ENCODE measurements around the gene FABP3.

DNA sequence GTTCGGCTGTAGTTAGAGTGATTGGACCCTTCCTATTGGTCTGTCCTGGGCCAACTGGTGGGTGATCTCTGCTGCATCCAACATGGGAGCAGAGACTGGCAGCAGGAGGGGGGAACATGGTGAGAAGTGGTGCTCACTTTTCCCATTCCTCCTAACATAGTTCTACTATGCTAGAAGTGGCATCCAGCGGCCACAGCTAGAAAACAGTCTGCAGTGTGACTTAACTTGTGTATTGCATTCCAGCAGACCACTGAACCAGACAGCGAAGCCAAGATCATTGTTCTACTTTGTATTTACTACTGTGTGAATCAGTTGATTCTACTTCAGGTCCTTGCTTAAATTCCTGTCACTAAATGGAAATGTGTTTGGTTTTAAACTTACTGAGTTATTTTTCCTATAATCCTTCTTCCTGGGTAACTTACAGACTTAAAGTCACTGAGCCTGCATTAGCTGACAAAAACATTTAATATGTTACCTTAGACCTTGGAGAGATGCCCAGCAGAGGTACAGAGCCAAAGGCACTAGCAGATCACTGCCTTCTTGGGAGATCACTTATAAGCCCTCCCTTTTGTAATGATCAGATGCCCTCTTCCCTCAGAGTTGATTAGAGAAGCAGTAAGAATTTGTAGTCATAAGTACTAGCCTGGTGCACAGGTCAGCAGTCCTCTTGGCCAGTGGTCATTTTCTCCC is 8.2 kb downstream of the FABP3 start:
- TF ChIP-seq GATA2 (IDR thresholded peaks at IDR 0.05; ENCODE audit: low read depth, low read length) = no peak
- no peak for TF ChIP-seq GATA3 (IDR thresholded peaks at IDR 0.05; ENCODE audit: low read depth, low read length)
